Measurements from ENCODE around the gene CACNA1C. TPM values are rescaled to one million over a fixed set of nuclear protein-coding genes. Genes with fewer than 3 reads are reported as not detected.

Gene CACNA1C
- total and polyA plus RNA-seq, 2 of the 4 experiments (the other 2 are of a cell fraction) = 1.6 to 2.6 TPM

DNA sequence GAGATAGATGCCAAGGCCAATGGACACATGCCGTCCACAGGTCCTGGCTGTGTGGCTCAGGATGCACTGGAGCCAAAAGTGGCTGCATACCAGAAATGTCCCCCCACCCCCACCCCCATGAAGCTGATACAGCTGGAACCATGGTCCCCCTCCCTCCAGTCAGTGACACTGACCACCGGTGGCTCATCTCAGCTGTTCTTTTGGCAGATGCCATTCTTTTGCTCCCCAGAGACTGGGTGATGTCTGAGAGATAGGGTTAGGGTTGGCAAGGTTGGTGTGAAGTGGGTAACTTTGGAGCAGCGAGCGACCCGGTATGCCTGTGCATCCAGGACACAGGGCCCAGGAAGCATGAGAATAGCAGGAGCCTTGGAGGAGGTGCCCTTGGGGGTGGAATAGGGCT lies 285.6 kb downstream of the CACNA1C start:
- H3K23ac ChIP-seq (ENCODE audit: low read depth, low read length) = peak overlapping the region; percentile 67; the same call in 1 of the 2 replicates
- H3K14ac ChIP-seq (replicated peaks; ENCODE audit: low read depth, low read length) = peak overlapping the region; percentile 91
- no peak overlapping the region for H3K4me3 ChIP-seq (ENCODE audit: insufficient read depth, low read depth, low read length)
- no peaks in the 10 kb centered on the region for H4K20me1 ChIP-seq (ENCODE audit: insufficient read depth, low read length)
- peak overlapping the region; percentile 7; the same call in 1 of the 2 replicates for H4K5ac ChIP-seq (ENCODE audit: low read depth, low read length)
- peaks cover 47% of the 10 kb centered on the region for H3K4me1 ChIP-seq (ENCODE audit: control insufficient read depth, insufficient read depth, low read length)
- H3K56ac ChIP-seq (ENCODE audit: extremely low read depth, insufficient read depth, low read length) = no peak overlapping the region
- H2BK5ac ChIP-seq (ENCODE audit: low read depth, low read length, poor library complexity, severe bottlenecking) = peak overlapping the region; percentile 75
- peaks cover 55% of the 10 kb centered on the region for H3K9me1 ChIP-seq (ENCODE audit: insufficient read depth, low read length)
- ATAC-seq (ENCODE audit: low read depth) (no peak), DNase-seq (no peak)
- H2BK15ac ChIP-seq (ENCODE audit: low read depth, low read length) = peak overlapping the region; percentile 92; the same call in 2 of the 3 replicates
- no peaks in the 10 kb centered on the region for H3K36me3 ChIP-seq (ENCODE audit: control insufficient read depth, insufficient read depth, low read length)
- H4K91ac ChIP-seq (ENCODE audit: insufficient read depth, low read depth, low read length) = peak overlapping the region; percentile 65
- intact Hi-C loops (cut with micrococcal nuclease) (no loop called here), in situ Hi-C loops (cut with MboI; ENCODE audit: low sequenced_read_pairs) (no loop called here), dilution Hi-C loops (cut with HindIII; ENCODE audit: low sequenced_read_pairs, unreplicated experiment) (no loop called here)
- peak overlapping the region; percentile 52 for H2AK9ac ChIP-seq (replicated peaks; ENCODE audit: low read depth, low read length, poor library complexity)
- 100% methylated on average over 1 of the region's 5 CpGs; no CpG with 5 or more reads in 1 of the 2 experiments for WGBS, 2 experiments (ENCODE audit: extremely low coverage in 2 of 2, insufficient read length in 1 of 2)
- CTCF ChIA-PET = interaction anchor here (0.6 kb wide), 1 partner anchor 28 kb away, joined by 5 read pairs; no protein-coding TSS in a partner anchor
- H2AFZ ChIP-seq (replicated peaks; ENCODE audit: low read length, poor library complexity) = no peak overlapping the region
- H3K79me1 ChIP-seq (ENCODE audit: low read depth in 1 of 2, low read length in 2 of 2) = peaks cover 2 to 61% of the 10 kb centered on the region in 2 experiments; a peak in 3 of 4 replicates
- no peak overlapping the region for H3K4me2 ChIP-seq (ENCODE audit: low read depth, low read length)
- TF ChIP-seq, protein P1, sequence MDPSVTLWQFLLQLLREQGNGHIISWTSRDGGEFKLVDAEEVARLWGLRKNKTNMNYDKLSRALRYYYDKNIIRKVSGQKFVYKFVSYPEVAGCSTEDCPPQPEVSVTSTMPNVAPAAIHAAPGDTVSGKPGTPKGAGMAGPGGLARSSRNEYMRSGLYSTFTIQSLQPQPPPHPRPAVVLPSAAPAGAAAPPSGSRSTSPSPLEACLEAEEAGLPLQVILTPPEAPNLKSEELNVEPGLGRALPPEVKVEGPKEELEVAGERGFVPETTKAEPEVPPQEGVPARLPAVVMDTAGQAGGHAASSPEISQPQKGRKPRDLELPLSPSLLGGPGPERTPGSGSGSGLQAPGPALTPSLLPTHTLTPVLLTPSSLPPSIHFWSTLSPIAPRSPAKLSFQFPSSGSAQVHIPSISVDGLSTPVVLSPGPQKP (IDR thresholded peaks at IDR 0.05; ENCODE audit: borderline replicate concordance, low read depth, low read length) = no peak
- TF ChIP-seq MAZ (IDR thresholded peaks at IDR 0.05; ENCODE audit: borderline replicate concordance, low read depth, low read length) (no peak), POLR2A (IDR thresholded peaks at IDR 0.05; ENCODE audit: low read depth, low read length) (no peak), NFE2L2 (IDR thresholded peaks at IDR 0.05; ENCODE audit: low read depth, low read length) (no peak), MXI1 (IDR thresholded peaks at IDR 0.05; ENCODE audit: borderline replicate concordance, low read depth, low read length) (no peak), CEBPB (IDR thresholded peaks at IDR 0.05; ENCODE audit: low read depth, low read length) (no peak), MAFK (IDR thresholded peaks at IDR 0.05; ENCODE audit: low read depth, low read length) (no peak), BHLHE40 (IDR thresholded peaks at IDR 0.05; ENCODE audit: low read depth, low read length) (no peak), RCOR1 (IDR thresholded peaks at IDR 0.05; ENCODE audit: insufficient replicate concordance, low read length) (no peak), SMC3 (IDR thresholded peaks at IDR 0.05; ENCODE audit: low read depth, low read length) (no peak), RFX5 (IDR thresholded peaks at IDR 0.05; ENCODE audit: low read depth, low read length) (no peak), RAD21 (IDR thresholded peaks at IDR 0.05; ENCODE audit: low read length) (no peak), CHD1 (IDR thresholded peaks at IDR 0.05; ENCODE audit: low read depth, low read length) (no peak), FOS (IDR thresholded peaks at IDR 0.05; ENCODE audit: low read depth, low read length) (no peak)
- TF ChIP-seq, protein P2, sequence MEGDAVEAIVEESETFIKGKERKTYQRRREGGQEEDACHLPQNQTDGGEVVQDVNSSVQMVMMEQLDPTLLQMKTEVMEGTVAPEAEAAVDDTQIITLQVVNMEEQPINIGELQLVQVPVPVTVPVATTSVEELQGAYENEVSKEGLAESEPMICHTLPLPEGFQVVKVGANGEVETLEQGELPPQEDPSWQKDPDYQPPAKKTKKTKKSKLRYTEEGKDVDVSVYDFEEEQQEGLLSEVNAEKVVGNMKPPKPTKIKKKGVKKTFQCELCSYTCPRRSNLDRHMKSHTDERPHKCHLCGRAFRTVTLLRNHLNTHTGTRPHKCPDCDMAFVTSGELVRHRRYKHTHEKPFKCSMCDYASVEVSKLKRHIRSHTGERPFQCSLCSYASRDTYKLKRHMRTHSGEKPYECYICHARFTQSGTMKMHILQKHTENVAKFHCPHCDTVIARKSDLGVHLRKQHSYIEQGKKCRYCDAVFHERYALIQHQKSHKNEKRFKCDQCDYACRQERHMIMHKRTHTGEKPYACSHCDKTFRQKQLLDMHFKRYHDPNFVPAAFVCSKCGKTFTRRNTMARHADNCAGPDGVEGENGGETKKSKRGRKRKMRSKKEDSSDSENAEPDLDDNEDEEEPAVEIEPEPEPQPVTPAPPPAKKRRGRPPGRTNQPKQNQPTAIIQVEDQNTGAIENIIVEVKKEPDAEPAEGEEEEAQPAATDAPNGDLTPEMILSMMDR (conservative IDR thresholded peaks at IDR 0.05; ENCODE audit: low read depth, low read length) = no peak
- TF ChIP-seq, protein P3, sequence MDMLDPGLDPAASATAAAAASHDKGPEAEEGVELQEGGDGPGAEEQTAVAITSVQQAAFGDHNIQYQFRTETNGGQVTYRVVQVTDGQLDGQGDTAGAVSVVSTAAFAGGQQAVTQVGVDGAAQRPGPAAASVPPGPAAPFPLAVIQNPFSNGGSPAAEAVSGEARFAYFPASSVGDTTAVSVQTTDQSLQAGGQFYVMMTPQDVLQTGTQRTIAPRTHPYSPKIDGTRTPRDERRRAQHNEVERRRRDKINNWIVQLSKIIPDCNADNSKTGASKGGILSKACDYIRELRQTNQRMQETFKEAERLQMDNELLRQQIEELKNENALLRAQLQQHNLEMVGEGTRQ (IDR thresholded peaks at IDR 0.05; ENCODE audit: low read depth, low read length) = no peak
- no peaks in the 10 kb centered on the region for H3K9me3 ChIP-seq (ENCODE audit: control insufficient read depth, insufficient read depth, low read length)
- no TSS peak for BruUV-seq (replicated peaks)
- H3K4ac ChIP-seq (ENCODE audit: low read depth, low read length) = peak overlapping the region; percentile 97
- peak overlapping the region; percentile 99 for H2AK5ac ChIP-seq (ENCODE audit: low read depth, low read length)
- H3K27ac ChIP-seq (ENCODE audit: insufficient read depth, low read length) = peak overlapping the region; percentile 51
- no peak overlapping the region for H3K9ac ChIP-seq (ENCODE audit: low read depth, low read length)
- no peaks in the 10 kb centered on the region for H3K27me3 ChIP-seq (ENCODE audit: control insufficient read depth, insufficient read depth, low read length)
- peak overlapping the region; percentile 96 for H2BK120ac ChIP-seq (ENCODE audit: low read depth, low read length)
- peak overlapping the region; percentile 96 for H2BK20ac ChIP-seq (ENCODE audit: low read depth, low read length)
- H3K18ac ChIP-seq (ENCODE audit: low read depth, low read length) = peak overlapping the region; percentile 51; the same call in 1 of the 2 replicates
- POLR2A ChIA-PET (ENCODE audit: unreplicated experiment) = no interaction called here
- H4K8ac ChIP-seq (ENCODE audit: low read depth in 2 of 2, low read length in 2 of 2) = peak overlapping the region in 1 of 2 experiments; percentile 91; a peak in 1 of 4 replicates

Data from IMR-90 (cell line).